Panc1 (cell line): ENCODE measurements around the gene TMEM82. TPM values are rescaled to one million over a fixed set of nuclear protein-coding genes. Genes with fewer than 3 reads are reported as not detected.

Experiments
- ATAC-seq: fragments of 200-7000 bp; cut with Tn5 transposase; 2 replicates; pipeline ENCODE4 v1.9.1; 2020; ENCODE audit warnings: mild to moderate bottlenecking, moderate library complexity
- BruUV-seq: library from RNA; stranded (reverse); fragments of 400-500 nt; replicated peaks from 2 replicates; lab custom pipeline; 2021; lab: Mats Ljungman, UMichigan
- CTCF ChIA-PET: fragments of 300-600 bp; sonication (Branson Sonifier 250); formaldehyde crosslinking; loops from one replicate; lab custom pipeline; 2022; ENCODE audit warnings: antibody characterized with exemption; lab: Charles Lee
- POLR2A ChIA-PET: fragments of 300-600 bp; sonication (Branson Sonifier 250); formaldehyde crosslinking; loops from one replicate; lab custom pipeline; 2022; ENCODE audit warnings: antibody characterized with exemption; lab: Charles Lee
- DNase-seq: peaks from one replicate; pipeline ENCODE4 v3.0.0-alpha.2; 2010; ENCODE audit warnings: low read depth, low spot score
- H3K27ac ChIP-seq: 2 replicates; pipeline ENCODE4 v1.5.1; 2011; ENCODE audit warnings: mild to moderate bottlenecking, low read length, inconsistent platforms
- H3K27me3 ChIP-seq: fragments of 200-500 bp; sonication (Bioruptor generic); 2 replicates; pipeline ENCODE4 v1.6.0; 2014; ENCODE audit warnings: low read length, inconsistent platforms; ENCODE audit not compliant: control insufficient read depth, insufficient read depth
- H3K36me3 ChIP-seq: fragments of 200-500 bp; sonication (Bioruptor generic); 2 replicates; pipeline ENCODE4 v1.5.1; 2014; ENCODE audit warnings: inconsistent platforms, mild to moderate bottlenecking, low read length, moderate library complexity; ENCODE audit not compliant: control insufficient read depth, insufficient read depth
- H3K4me1 ChIP-seq: 2 replicates; pipeline ENCODE4 v1.5.1; 2011; ENCODE audit warnings: inconsistent platforms, mild to moderate bottlenecking, low read length, moderate library complexity; ENCODE audit not compliant: control insufficient read depth, insufficient read depth
- H3K4me3 ChIP-seq, 2 experiments: 2 replicates each; pipeline ENCODE4 v1.5.1; 2011 to 2012; ENCODE audit warnings: low read depth in 2 of 2, low read length in 2 of 2, mild to moderate bottlenecking in 2 of 2, inconsistent platforms in 1 of 2, moderate library complexity in 1 of 2
- H3K9me3 ChIP-seq: fragments of 200-500 bp; sonication (Bioruptor generic); 2 replicates; pipeline ENCODE4 v1.5.1; 2014; ENCODE audit warnings: low read depth, mild to moderate bottlenecking, inconsistent platforms, low read length, moderate library complexity; ENCODE audit not compliant: control insufficient read depth, insufficient read depth
- CTCF ChIP-seq: fragments of 450-650 bp; IDR thresholded peaks from 2 replicates; pipeline ENCODE4 v1.5.1; 2017; ENCODE audit warnings: mild to moderate bottlenecking
- POLR2AphosphoS5 ChIP-seq: IDR thresholded peaks from 2 replicates; pipeline ENCODE4 v1.6.1; 2012; ENCODE audit warnings: mild to moderate bottlenecking, low read depth, low read length, moderate library complexity
- REST ChIP-seq, 2 experiments: IDR thresholded peaks; 2 replicates each; pipeline ENCODE4 v1.6.1; 2011 to 2012; ENCODE audit warnings: low read depth in 2 of 2, control low read depth in 1 of 2, low read length in 1 of 2, mild to moderate bottlenecking in 1 of 2, moderate library complexity in 1 of 2; ENCODE audit not compliant: insufficient read depth in 1 of 2
- SIN3A ChIP-seq: IDR thresholded peaks from 2 replicates; pipeline ENCODE4 v1.6.1; 2012; ENCODE audit warnings: low read depth, mild to moderate bottlenecking, low read length, moderate library complexity, borderline replicate concordance; ENCODE audit not compliant: insufficient read depth
- TCF7L2 ChIP-seq: IDR thresholded peaks from 2 replicates; pipeline ENCODE4 v1.6.1; 2011; ENCODE audit warnings: mild to moderate bottlenecking, low read depth, low read length, inconsistent platforms
- in situ Hi-C: cut with HindIII; loops from 2 replicates; pipeline ENCODE4 v1.10.0; 2016; ENCODE audit warnings: low sequenced_read_pairs, low pct_unique_long_range_greater_than_20kb
- intact Hi-C: fragments of 100-400 bp; cut with micrococcal nuclease; formaldehyde crosslinking; loops from one replicate; pipeline ENCODE4 v1.10.0; 2022; ENCODE audit not compliant: unreplicated experiment
- total RNA-seq: library from RNA; stranded (reverse); gene quantifications from one replicate; pipeline ENCODE4 v1.2.1, GENCODE V29; 2021; ENCODE audit not compliant: unreplicated experiment

The TMEM82 gene
- total RNA-seq, 1 experiment from 2014 or later, result not detected

GRCh38 chr1:15761366-15762128, 19.2 kb downstream of the TMEM82 start:
- no peak overlapping the region for H3K27ac ChIP-seq
- no peak overlapping the region for H3K4me3 ChIP-seq
- no TSS peak for BruUV-seq
- no peaks in the 10 kb centered on the region for H3K36me3 ChIP-seq
- no peaks in the 10 kb centered on the region for H3K9me3 ChIP-seq
- no peak for DNase-seq
- ChIA-PET CTCF (interaction anchor here (0.9 kb wide), 1 partner anchor 174 kb away, joined by 4 read pairs; no protein-coding TSS in a partner anchor), POLR2A (no interaction called here)
- no peaks in the 10 kb centered on the region for H3K27me3 ChIP-seq
- intact Hi-C loops (no loop called here), in situ Hi-C loops (no loop called here)
- H3K4me1 ChIP-seq, result peaks cover 23% of the 10 kb centered on the region
- ATAC-seq, result no peak
- no peak for TF ChIP-seq CTCF
- TF ChIP-seq REST (IDR thresholded peaks at IDR 0.05; ENCODE audit: insufficient read depth in 1 of 2, low read depth in 2 of 2, low read length in 1 of 2), result no peak
- no peak for TF ChIP-seq SIN3A
- TF ChIP-seq TCF7L2, result no peak
- TF ChIP-seq POLR2AphosphoS5, result no peak

- DNase-seq, result no peak
These were observed 20.2 kb downstream of the TMEM82 start for GRCh38 chr1:15762546-15762945.

More at GRCh38 chr1:15762546-15762945, 20.2 kb downstream of the TMEM82 start:
- no peak overlapping the region for H3K27ac ChIP-seq
- ChIA-PET POLR2A (interaction anchor here (0.6 kb wide), 2 partner anchors 206 to 214 kb away, joined by 3 read pairs; no protein-coding TSS in a partner anchor), CTCF (interaction anchor here (0.9 kb wide), 1 partner anchor 175 kb away, joined by 4 read pairs; no protein-coding TSS in a partner anchor)
- no peaks in the 10 kb centered on the region for H3K36me3 ChIP-seq
- H3K4me3 ChIP-seq, result no peak overlapping the region
- peaks cover 13% of the 10 kb centered on the region for H3K4me1 ChIP-seq
- H3K27me3 ChIP-seq, result no peaks in the 10 kb centered on the region
- intact Hi-C loops, result no loop called here
- no peaks in the 10 kb centered on the region for H3K9me3 ChIP-seq
- in situ Hi-C loops, result no loop called here
- TF ChIP-seq POLR2AphosphoS5, result no peak
- TF ChIP-seq CTCF, result no peak
- no peak for TF ChIP-seq REST (IDR thresholded peaks at IDR 0.05; ENCODE audit: insufficient read depth in 1 of 2, low read depth in 2 of 2, low read length in 1 of 2)
- TF ChIP-seq SIN3A, result no peak
- TF ChIP-seq TCF7L2, result no peak
- BruUV-seq, result no TSS peak
- no peak for ATAC-seq
